K562 (cell line): ENCODE data around the gene MEX3D. TPM values are rescaled to one million over a fixed set of nuclear protein-coding genes. Genes with fewer than 3 reads are reported as not detected.

ENCODE experiments used
- ASH1L ChIP-seq: fragments of 450-650 bp; IDR thresholded peaks from 2 replicates; pipeline ENCODE4 v1.6.1; 2018; ENCODE audit warnings: borderline replicate concordance, mild to moderate bottlenecking, low read depth; ENCODE audit not compliant: partially characterized antibody
- BRD9 ChIP-seq: fragments of 450-650 bp; IDR thresholded peaks from 2 replicates; pipeline ENCODE4 v1.6.1; 2018; ENCODE audit warnings: low read depth; ENCODE audit not compliant: partially characterized antibody
- C11orf30 ChIP-seq: fragments of 450-650 bp; IDR thresholded peaks from 2 replicates; pipeline ENCODE4 v1.6.1; 2016; ENCODE audit warnings: low read depth, mild to moderate bottlenecking
- CCNT2 ChIP-seq: IDR thresholded peaks from 2 replicates; pipeline ENCODE4 v1.6.1; 2011; ENCODE audit warnings: borderline replicate concordance, low read depth, mild to moderate bottlenecking, moderate library complexity, mixed read lengths, low read length; ENCODE audit not compliant: insufficient read length; ENCODE audit errors: extremely low read depth
- E2F8 ChIP-seq: fragments of 450-650 bp; IDR thresholded peaks from 2 replicates; pipeline ENCODE4 v1.7.1; 2018; ENCODE audit warnings: mild to moderate bottlenecking, low read depth; ENCODE audit not compliant: partially characterized antibody
- ELK3 ChIP-seq: fragments of 450-650 bp; formaldehyde crosslinking; IDR thresholded peaks from 2 replicates; pipeline ENCODE4 v1.4.0; 2020; ENCODE audit warnings: mild to moderate bottlenecking
- EZH2 ChIP-seq: IDR thresholded peaks from 2 replicates; pipeline ENCODE4 v1.6.1; 2012; ENCODE audit warnings: low read depth, mild to moderate bottlenecking, inconsistent platforms, low read length, borderline replicate concordance
- HBP1 ChIP-seq: fragments of 450-650 bp; formaldehyde crosslinking; IDR thresholded peaks from 2 replicates; pipeline ENCODE4 v1.4.0; 2022; ENCODE audit warnings: missing genetic modification characterization
- HMGN3 ChIP-seq: IDR thresholded peaks from 2 replicates; pipeline ENCODE4 v1.6.1; 2011; ENCODE audit warnings: borderline replicate concordance, low read depth, mild to moderate bottlenecking, mixed read lengths, low read length; ENCODE audit not compliant: insufficient read length; ENCODE audit errors: extremely low read depth
- LARP7 ChIP-seq: fragments of 450-650 bp; IDR thresholded peaks from 2 replicates; pipeline ENCODE4 v1.6.1; 2016
- NR1H2 ChIP-seq: sonication (generic); formaldehyde crosslinking; IDR thresholded peaks from 2 replicates; pipeline ENCODE4 v1.4.0; 2020; ENCODE audit warnings: mild to moderate bottlenecking, missing genetic modification reagents
- NRF1 ChIP-seq, 2 experiments: fragments of 450-650 bp; IDR thresholded peaks in 1 of 2; conservative IDR thresholded peaks in 1 of 2; 2 replicates each; pipeline ENCODE4 v1.6.1; 2014; ENCODE audit warnings: mild to moderate bottlenecking in 2 of 2
- PHB ChIP-seq: fragments of 250-450 bp; sonication (Bioruptor Pico); IDR thresholded peaks from 2 replicates; pipeline ENCODE4 v1.5.0; 2021
- POLR2AphosphoS2 ChIP-seq: IDR thresholded peaks from 2 replicates; pipeline ENCODE4 v1.6.1; 2012; ENCODE audit warnings: low read length, improper control_type of control experiment
- TBP ChIP-seq: optimal IDR thresholded peaks from 2 replicates; pipeline ENCODE3; 2011; ENCODE audit warnings: low read depth, low read length, improper control_type of control experiment
- VEZF1 ChIP-seq: fragments of 200-800 bp; sonication (Bioruptor generic); IDR thresholded peaks from 2 replicates; pipeline ENCODE4 v1.6.1; 2017; ENCODE audit warnings: missing genetic modification characterization, missing compliant biosample characterization
- ZBTB1 ChIP-seq: sonication (generic); formaldehyde crosslinking; IDR thresholded peaks from 2 replicates; pipeline ENCODE4 v1.8.1; 2023; ENCODE audit warnings: missing genetic modification reagents, low read depth, mild to moderate bottlenecking, borderline replicate concordance
- ZKSCAN3 ChIP-seq: fragments of 250-450 bp; sonication (Bioruptor Pico); IDR thresholded peaks from 2 replicates; pipeline ENCODE4 v1.4.0; 2020
- ZNF699 ChIP-seq: fragments of 250-450 bp; sonication (Bioruptor Pico); IDR thresholded peaks from 2 replicates; pipeline ENCODE4 v1.8.0; 2021; ENCODE audit warnings: mild to moderate bottlenecking, moderate library complexity; ENCODE audit not compliant: insufficient replicate concordance
- polyA plus RNA-seq, 8 experiments: library from polyadenylated mRNA; depleted of rRNA in 4 of 8; stranded (reverse) in 5 of 8; unstranded in 3 of 8; fragments of >200 nt; fragmentation: Nextera tagmentation in 2 of 8; fragmentation: Illumina TruSeq in 1 of 8; extraction: Ambion mirVana in 2 of 8; extraction: Trizol in 1 of 8; gene quantifications; 2 replicates each; pipeline versions ENCODE4 v1.2.1 to v1.2.3, GENCODE V29; 2011 to 2014; ENCODE audit warnings: inconsistent platforms in 1 of 8, missing spikeins in 1 of 8
- total RNA-seq, 7 experiments: library from RNA; depleted of rRNA in 6 of 7; stranded (reverse); fragments of >200 nt in 6 of 7; fragmentation: Illumina TruSeq in 2 of 7; extraction: Trizol in 2 of 7; gene quantifications; 2 replicates each; pipeline versions ENCODE4 v1.2.1 to v1.2.3, GENCODE V29; 2011 to 2021; ENCODE audit warnings: low replicate concordance in 1 of 7
- TF ChIP-seq, protein P1 (sequence below): fragments of 450-650 bp; IDR thresholded peaks from 2 replicates; pipeline ENCODE4 v1.6.1; 2016; ENCODE audit warnings: missing biosample characterization, missing genetic modification characterization

The MEX3D gene
- total and polyA plus RNA-seq, 9 of the 15 experiments (the other 6 are each of a cell fraction or from before 2014, with no cell fraction given): 1.7 to 39.3 (median 5.7) TPM

- TF ChIP-seq HMGN3 (peak; percentile 64), PHB (CRISPR knock-in tag) (no peak; the same call in 1 of the 2 replicates), ELK3 (CRISPR knock-in tag) (no peak), TBP (peak; percentile 8), NR1H2 (no peak), CCNT2 (peak; percentile 37), ZKSCAN3 (CRISPR knock-in tag) (no peak), HBP1 (no peak), ZNF699 (CRISPR knock-in tag) (no peak), POLR2AphosphoS2 (0 out of 2 replicates have a peak, but pooled peaks have one; percentile 57), NRF1 (conservative IDR thresholded peaks at IDR 0.05 in 1 of 2, IDR thresholded peaks at IDR 0.05 in 1 of 2) (peak; percentile 92), VEZF1 (CRISPR knock-in tag) (peak; percentile 98), C11orf30 (no peak), ASH1L (no peak), EZH2 (no peak), BRD9 (no peak), E2F8 (no peak), ZBTB1 (CRISPR knock-in tag) (no peak), LARP7 (0 out of 2 replicates have a peak, but pooled peaks have one; percentile 39)
- TF ChIP-seq, protein P1, sequence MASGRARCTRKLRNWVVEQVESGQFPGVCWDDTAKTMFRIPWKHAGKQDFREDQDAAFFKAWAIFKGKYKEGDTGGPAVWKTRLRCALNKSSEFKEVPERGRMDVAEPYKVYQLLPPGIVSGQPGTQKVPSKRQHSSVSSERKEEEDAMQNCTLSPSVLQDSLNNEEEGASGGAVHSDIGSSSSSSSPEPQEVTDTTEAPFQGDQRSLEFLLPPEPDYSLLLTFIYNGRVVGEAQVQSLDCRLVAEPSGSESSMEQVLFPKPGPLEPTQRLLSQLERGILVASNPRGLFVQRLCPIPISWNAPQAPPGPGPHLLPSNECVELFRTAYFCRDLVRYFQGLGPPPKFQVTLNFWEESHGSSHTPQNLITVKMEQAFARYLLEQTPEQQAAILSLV (tag): no peak
These were observed 24.8 kb upstream of the MEX3D start, which contains the start of gene MBD3 (continued) for GRCh38 chr19:1592755-1593500.
